Measurements from ENCODE around the gene SASH1.

Gene SASH1

GRCh38 chr6:148528292-148528691, 185.7 kb downstream of the SASH1 start:
- DNase-seq = no peak

GRCh38 chr6:148529010-148529409, 186.4 kb downstream of the SASH1 start:
- no peak for DNase-seq

GRCh38 chr6:148530394-148530953, 187.8 kb downstream of the SASH1 start:
- no peak for DNase-seq

DNA sequence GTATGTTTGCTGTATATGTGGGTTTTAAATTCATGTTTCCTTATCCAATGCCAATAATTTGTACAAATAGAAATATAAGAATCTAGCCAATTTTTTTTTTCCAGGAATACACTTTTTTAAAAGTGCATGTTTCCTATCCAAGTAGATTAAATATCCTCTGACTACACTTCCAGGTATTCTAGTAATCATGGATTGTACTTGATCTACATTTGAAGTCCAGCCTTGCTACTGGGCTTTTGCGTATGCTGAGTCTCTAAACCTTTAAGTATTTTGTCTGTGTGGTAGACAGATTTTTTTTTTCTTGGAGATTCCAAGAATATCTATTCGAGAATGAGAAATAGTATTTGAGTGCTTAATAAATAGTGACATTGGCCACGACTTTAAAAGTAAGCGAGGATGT, 188.3 kb downstream of the SASH1 start:
- DNase-seq = no peak

GRCh38 chr6:148532698-148533097, 190.1 kb downstream of the SASH1 start:
- DNase-seq = no peak

- no peak for DNase-seq
Observed at GRCh38 chr6:148533309-148534107, 190.9 kb downstream of the SASH1 start.

GRCh38 chr6:148534871-148535270, 192.2 kb downstream of the SASH1 start:
- no peak for DNase-seq

- no peak for DNase-seq
Observed at GRCh38 chr6:148535381-148535780, 192.7 kb downstream of the SASH1 start.

- DNase-seq = no peak
Observed at GRCh38 chr6:148535976-148536375, 193.3 kb downstream of the SASH1 start.

DNA sequence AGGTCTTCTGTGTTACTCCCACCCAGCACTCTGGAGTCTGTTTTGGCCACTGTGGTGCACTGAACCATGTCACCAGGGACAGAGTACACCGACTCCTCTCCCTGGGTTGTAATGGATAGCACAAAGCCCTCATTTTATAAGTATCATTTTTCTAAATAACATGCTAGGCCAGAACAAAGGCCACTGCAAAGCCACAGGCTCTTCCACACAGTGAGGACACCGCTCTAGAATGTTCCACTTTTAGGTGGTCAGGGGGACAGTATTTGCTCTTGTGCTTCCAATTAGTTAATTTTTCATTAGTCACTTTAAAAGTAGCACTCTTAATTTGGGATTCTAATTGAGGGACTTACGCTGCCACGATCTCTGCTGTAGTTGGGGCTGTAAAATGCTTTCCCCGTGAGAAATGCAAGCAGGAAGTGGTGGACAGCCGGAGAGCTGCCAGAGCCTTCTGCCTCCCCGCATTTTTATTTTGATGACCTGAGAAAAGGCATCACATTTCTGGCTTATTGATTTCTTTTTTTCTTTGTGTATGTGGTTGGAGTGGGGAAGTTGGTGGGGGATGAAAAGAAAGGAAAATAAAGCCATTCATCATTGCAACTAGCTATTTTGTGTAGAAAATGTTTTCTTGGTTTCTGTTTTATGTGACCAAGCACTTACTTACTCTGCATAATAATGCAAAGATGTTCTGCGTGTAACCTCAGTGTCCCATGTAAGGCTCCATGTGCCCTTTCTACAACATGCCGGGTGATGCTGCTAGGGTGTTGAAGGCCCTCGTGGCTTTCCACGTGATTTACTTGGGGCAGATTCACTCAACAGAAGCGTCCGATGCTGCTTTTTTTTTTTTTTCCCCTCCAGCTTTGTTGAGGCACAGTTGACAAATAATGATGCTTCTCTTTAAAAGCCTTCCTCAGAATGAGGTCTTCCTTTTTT, 195.9 kb downstream of the SASH1 start:
- DNase-seq = no peak

DNA sequence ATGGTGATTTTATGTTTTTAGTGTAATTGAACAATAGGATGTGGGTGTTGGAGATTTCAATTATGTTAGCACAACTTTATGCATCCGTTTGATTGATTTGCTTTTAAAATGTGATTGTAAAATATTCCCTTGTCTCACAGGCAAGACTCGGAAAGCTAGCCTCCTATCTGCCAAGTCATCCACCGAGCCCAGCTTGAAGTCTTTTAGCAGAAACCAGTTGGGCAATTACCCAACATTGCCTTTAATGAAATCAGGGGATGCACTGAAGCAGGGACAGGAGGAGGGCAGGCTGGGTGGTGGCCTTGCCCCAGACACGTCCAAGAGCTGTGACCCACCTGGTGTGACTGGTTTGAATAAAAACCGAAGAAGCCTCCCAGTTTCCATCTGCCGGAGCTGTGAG, 200.9 kb downstream of the SASH1 start:
- no peak for DNase-seq

DNA sequence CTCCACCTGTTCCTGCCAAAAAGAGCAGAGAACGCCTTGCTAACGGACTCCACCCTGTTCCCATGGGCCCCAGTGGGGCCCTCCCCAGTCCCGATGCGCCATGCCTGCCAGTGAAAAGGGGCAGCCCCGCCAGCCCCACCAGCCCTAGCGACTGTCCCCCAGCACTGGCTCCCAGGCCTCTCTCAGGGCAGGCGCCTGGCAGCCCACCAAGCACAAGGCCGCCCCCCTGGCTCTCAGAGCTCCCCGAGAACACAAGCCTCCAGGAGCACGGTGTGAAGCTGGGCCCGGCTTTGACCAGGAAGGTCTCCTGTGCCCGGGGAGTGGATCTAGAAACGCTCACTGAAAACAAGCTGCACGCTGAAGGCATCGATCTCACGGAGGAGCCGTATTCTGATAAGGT, 201.8 kb downstream of the SASH1 start:
- DNase-seq = no peak

DNA sequence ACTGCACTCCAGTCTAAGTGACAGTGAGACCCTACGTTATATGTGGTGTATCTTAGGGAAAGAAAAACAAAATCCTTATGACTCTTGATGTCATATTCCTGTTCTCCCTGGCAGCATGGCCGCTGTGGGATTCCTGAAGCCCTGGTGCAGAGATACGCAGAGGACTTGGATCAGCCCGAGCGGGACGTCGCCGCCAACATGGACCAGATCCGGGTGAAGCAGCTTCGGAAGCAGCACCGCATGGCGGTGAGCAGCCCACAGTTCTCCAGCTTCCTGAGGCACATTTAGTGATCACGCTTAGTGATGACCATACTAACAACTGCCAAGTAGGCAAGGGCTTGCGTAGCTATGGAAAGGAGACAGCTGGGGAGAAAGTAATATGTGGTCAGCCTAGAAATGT, 203.3 kb downstream of the SASH1 start:
- DNase-seq = no peak

DNA sequence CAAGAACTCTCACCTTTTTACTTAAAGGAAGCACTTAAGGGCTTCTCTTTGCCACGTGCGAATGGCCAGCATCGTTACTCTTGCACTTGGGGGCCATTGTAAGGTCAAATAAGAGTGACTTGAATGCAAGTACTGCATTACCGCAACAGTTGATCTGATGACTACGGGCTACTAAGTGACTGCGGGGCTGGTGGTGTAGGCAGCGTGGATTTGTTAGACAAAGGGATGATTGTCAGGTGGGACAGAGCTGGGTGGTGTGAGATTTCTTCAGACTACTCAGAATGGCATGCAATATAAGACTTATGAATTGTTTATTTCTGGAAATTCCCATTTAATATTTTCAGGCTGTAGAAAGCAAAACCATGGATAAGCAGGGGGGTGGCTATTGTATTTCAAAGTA, 204.5 kb downstream of the SASH1 start:
- DNase-seq = no peak

DNA sequence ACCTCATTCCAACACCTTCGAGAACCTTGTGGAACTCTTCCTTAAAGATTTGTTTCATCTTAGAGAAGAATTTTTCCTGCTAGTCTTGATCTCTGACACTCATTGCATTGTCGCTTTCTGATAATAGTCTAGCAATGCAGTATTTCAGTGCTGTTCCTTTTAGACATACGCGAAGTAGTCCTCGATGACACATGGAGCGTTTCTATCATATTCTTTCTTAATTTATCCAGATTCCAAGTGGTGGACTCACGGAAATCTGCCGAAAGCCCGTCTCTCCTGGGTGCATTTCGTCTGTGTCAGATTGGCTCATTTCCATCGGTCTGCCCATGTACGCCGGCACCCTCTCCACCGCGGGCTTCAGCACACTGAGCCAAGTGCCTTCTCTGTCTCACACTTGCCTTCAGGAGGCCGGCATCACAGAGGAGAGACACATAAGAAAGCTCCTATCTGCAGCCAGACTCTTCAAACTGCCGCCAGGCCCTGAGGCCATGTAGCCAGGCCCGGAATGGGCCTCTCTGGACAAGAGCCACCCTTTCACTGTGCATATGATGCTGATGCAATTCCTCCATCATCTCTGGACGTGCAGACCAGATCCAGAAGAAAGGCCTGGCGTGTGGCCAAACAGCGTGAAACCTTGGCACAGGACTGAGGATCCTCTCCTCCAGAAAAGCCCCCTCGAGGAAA, 205.6 kb downstream of the SASH1 start:
- DNase-seq = no peak

- DNase-seq = no peak
Observed at GRCh38 chr6:148548749-148549140, 206.1 kb downstream of the SASH1 start.

- DNase-seq = no peak
Observed at GRCh38 chr6:148550569-148550968, 207.9 kb downstream of the SASH1 start.

DNA sequence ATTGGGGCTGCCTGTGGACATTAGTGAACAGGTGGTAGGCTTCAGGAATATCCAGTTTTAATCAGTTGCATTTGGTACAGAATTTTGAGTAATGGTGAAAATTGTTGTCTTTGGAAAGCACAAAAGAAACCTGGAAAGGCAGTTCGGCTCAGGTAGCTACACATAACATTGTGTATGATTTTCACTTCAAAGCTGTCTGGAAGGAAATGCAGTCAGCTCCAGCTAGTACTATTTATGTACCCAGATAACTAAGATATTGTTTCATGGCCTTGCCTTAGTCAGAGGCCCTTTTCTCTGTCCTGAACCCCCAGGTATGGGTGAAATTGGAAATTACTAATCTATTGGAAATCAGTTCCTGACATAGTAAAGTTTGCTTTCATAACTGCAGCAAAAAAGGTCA, 208.6 kb downstream of the SASH1 start:
- no peak for DNase-seq

DNA sequence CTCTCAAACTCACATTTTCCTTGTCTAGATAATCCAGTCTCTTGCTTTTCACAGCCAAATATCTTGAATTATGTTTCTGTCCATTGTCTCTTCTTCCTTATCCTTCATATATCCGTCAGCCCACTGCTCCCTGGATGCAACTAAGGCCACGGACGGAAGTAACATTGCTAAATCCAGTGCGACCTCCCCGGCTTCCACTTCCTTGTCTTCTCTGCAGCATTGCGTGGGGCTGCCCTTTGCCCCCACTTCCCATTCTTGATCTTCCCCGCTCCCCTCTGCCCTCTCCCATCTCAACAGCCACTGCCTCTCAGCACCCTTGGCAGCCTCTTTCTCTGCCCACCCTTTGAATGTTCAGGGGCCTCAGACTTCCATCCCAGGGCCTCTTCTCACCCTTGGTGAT, 213.8 kb downstream of the SASH1 start:
- no peak for DNase-seq

GRCh38 chr6:148557796-148558321, 215.2 kb downstream of the SASH1 start:
- DNase-seq = no peak

- DNase-seq = peak; percentile 69
Observed at GRCh38 chr6:148559848-148560433, 217.3 kb downstream of the SASH1 start.

GRCh38 chr6:148561629-148562028, 219.0 kb downstream of the SASH1 start:
- no peak for DNase-seq
